Stimulated activated CD4-positive, alpha-beta T cell treated with anti-CD3 and anti-CD28 coated beads, Interleukin-15, amount 100 ng/mL, for 48 hours (primary cell): ENCODE measurements around the gene CELA3B.
A peak's percentile ranks its signal among the peaks of the same experiment; 100 is the strongest.
"Not testable (repeated sequence)": the region's sequence is repeated elsewhere in the genome, so short reads cannot be mapped to it uniquely, and the experiment has no call there.

ENCODE experiments used
- DNase-seq, 2 donors: peaks; one replicate each; pipeline ENCODE4 v3.0.0-alpha.2; 2020; ENCODE audit warnings: low read depth in 2 of 2

Gene CELA3B

DNA sequence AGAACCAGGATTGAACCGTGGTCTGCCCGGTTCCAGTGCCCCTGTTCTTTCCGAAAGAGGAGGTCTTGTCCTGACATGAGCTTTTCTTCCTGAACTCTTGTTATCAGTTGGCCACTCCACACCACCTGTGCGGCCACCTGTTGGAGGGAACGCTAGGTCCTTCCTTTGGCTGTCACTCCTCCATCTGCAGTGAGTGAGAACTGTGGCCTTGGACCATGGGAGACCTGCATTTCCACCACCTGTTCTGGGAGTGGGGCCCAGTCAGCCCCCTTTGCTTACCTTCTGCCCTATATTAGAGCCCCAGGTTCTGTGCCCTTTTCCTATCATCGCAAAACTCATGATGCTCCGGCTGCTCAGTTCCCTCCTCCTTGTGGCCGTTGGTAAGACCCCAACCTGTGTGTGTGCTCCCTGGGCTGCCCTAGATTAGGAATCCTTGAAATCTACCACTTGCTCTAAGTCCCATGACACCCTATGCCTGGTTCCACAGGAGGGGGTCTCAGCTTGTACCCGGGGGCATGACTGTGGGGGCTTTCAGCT, at the start of gene CELA3B:
TSS of gene CELA3B (plus strand) at position 320 of the 537 bp plus-strand sequence. CDS start at position 338, 18 bp downstream.
- not testable (repeated sequence) for DNase-seq

DNA sequence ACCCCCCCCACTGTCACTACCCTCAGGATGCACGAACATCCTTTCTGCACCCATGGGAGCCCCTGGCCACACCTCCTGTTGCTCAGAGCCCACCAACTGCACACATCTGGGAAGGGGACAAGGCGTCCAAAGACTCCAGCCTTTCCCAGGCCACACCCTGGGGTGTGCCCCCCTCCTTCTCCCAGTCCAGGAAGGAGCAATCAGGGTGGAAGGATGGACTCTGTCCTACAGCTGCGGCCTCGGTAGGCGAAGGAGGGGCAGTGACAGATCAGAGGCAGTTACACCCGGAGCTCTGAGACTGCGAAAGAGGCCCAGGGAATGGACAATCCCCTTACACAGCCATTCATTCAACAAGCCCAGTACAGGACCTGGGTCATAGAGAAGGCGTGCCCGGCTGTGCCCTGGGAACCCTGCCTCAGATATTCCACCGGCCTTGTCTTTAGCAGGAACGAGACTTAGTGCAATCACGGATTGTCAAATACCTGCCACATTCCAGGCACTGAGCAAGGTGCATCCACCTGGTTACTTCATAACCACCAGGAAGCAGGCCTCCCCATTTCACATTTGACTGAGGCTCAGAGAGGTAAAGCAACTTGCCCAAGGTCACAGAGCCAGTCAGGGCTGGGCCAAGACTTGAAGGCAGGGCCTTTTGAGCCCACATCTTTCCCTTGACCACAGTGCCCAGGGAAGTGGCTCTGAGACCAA, 49.1 kb upstream of the CELA3B start:
- no peak for DNase-seq

GRCh38 chr1:21930080-21930571, 46.7 kb upstream of the CELA3B start:
- DNase-seq: no peak

DNA sequence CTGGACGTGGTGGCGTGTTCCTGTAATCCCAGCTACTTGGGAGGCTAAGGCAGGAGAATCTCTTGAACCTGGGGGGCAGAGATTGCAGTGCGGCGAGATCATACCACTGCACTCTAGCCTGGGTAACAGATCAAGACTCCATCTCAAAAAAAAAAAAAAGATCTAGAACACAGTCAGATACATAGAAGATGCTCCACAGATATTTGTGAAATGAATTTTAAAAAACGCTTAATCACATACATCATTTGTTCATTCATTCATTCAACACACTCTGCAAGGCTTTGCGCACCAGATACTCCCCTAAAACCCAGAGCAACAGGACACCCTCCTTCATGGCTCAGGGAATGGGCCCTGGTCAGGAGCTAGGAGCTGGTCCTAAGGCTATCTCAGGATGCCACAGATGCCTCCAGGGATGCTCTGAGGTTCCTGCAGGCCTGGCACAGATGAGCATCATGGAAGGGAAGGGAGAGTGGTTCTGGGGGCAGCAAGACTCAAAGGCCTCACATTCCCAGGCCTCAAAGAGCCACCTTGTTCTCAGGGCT, 46.1 kb upstream of the CELA3B start:
- DNase-seq: no peak

GRCh38 chr1:21931171-21932093, 45.4 kb upstream of the CELA3B start:
- no peak for DNase-seq

GRCh38 chr1:21932127-21932526, 44.7 kb upstream of the CELA3B start:
- no peak for DNase-seq

DNA sequence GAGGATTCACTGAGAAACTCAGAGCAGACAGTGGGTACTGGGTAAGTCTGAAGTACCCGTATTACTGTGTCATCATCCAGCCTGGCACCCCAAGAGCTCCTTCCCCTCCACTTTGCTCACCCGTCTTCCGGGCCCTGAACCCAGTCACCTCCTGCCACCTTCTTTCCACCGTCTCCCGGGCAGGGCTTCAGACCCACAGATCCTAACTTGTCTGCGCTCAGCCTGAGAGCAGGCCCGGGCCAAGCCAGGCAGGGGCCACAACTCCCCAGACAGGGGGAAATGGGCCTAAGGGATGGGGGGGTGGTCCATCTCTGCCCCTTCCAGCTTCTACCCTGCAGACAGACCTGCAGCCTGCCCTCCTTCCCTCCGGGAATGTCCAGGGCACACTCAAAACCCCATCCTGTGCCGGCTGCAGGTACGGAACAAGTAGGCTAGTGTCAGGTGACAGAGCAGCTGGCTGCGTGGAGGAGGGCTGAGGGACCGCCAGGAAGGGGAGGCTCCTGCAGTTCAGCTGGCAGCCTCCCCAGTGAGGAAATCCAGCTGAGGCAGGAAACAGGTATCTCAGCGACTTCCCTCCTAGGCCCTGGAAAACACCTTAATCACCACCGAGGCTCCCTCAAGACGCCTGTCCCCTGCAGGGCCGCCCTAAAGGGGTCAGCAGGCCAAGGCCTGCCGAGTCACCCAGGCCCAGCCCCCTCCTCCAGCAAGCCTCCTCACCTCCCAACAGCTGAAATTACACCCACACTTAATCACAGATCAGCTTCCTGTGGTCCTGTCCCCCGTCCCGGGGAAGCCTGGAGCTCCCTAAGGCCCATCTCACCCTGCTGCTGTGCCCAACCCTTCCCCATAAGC, 43.2 kb upstream of the CELA3B start:
- DNase-seq: no peak

DNA sequence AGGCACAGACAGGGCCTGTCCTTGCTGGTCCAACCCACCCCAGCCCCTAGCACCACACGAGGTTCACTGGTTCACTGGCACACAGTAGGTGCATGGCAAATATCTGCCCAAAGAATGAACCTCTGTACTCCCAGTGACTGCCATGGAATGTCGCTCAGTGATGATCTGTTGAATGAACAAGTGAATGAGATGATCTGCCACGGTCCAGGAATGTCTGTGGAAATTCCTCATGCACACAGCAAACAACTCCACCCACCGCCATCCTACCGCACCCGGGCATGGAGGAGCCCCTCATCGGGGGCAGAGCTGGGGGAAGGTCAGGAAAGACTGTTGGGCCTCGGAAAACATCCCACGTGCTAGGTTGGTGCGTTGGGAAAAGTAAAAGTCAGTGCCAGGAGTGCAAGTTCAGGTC, 41.4 kb upstream of the CELA3B start:
- no peak for DNase-seq

- DNase-seq: no peak
Measured at GRCh38 chr1:21935891-21936365, 40.9 kb upstream of the CELA3B start.

DNA sequence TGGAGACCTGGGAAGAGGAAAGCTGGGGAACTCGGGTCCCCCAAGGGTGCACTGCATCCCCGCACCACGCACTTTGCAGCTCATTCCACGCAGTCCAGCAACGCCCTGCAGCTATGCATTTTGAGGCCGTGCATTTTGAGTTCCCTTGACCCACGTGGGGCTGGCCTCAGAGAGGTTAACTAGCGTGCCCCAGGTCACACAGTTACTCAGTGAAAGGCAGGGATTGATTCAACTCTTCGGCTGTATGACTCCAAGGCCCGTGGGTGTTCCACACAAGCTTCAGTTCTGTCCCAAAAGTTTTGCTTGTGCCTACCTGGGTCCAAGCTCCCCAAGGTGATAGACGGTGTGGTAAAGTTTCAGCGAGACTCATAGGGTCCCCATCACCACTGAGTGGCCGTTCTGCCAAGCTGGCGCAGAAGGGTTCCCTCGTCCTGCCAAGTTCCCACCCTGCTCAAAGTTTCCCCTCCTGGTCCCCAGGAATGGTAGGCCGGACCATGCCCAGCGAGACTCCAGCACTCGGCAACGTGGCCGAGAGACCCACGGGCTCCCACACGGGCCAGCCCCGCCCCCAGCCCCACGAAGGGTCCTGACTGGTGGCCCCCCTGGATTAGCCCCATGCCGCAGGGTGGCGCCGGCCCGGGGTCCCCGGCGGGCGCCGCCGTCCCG, 40.3 kb upstream of the CELA3B start:
- DNase-seq: no peak

DNA sequence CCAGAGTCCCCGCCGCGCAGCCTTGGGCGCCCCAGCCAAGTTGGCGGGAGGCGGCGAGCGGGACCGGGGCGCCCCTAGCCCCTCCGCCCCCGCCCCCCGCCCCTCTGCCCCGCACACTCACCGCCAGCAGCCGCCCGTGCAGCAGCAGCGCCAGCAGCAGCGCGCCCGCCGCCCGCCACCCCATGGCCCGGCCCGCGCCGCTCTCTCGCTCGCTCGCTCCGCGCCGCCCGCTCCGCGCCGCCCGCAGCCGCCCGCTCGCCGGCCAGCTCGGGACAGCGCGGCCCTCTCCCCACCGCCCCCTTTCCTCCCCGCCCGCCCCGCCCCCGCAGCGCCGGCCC, 39.8 kb upstream of the CELA3B start, which contains the start of gene HSPG2:
TSS of gene HSPG2 (minus strand) at position 277 of the 338 bp plus-strand sequence. CDS start at position 184, 93 bp downstream.
- DNase-seq: no peak

GRCh38 chr1:21937372-21938121, 39.3 kb upstream of the CELA3B start:
- DNase-seq: peak in 1 of 2 donors; percentile 56

DNA sequence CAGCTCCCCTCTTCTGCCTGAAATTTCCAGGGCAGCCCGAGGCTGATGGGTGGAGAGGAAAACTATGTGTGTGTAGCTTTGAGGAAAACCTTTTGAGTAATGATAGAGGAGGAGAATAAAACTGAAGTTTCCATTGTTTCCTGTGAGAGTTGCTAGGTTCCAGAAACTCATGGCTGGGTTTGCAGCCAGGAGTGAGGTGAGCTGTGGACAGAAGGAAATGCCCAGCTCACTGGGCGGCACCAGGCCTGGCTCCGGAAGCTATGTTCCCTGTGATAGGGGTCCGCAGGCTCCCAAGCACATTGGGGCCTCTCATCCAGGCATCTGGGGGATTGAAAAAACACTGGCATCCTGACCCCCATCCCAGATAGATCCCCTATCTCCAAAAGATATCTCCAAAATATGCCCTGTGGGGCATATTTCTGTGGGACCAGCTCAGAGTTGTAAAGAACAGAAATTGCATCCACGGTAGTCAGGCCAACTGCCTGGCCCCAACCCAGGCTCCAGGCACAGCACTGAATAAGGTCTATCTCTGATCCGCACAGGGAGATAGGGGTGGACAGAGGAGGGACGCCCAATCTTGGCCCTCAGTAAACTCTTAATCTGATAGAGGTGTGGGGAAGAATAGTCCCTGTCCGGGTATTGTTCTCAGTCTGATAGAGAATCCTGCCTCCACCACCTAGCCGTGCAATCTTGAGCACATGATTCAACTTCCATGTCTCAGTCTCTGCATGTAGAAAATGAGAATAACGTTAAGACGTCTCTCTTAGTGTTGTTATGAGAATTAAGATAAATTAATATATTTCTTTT, 37.9 kb upstream of the CELA3B start:
- DNase-seq: no peak

DNA sequence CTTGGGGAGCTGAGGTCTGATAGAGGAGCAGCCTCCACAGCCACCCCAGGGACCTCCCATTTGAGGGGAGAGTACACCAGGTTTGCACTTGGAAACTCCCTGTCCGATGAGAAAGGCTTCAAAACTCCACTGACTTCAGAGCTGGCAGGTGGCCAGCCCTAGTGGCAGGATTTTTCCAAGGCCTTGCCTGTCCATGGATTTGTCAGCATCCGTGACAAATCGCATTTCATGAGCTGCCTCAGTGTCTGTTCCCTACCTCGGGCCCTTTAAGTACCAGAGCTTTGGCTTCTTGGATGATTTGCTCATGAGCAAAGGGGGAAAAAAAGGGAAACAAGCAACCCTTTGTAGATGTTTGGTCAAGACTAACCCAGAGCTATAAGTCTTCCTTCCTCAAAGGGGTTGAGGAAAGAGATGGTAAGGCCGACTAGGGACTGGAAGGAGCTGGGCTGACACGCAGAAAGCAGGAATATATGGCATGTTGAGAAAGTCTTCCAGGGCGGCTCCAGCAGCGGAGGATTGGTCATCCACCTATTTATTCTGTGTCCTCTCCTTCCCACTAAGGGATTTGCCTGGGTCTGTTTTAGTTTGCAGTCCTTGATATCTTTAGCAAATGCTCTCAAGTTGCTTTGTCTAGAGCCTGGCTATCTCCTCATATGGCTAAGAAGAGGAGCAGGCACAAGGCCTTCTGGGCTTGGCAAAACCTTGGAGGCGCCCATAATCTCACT, 37.0 kb upstream of the CELA3B start:
- DNase-seq: no peak

DNA sequence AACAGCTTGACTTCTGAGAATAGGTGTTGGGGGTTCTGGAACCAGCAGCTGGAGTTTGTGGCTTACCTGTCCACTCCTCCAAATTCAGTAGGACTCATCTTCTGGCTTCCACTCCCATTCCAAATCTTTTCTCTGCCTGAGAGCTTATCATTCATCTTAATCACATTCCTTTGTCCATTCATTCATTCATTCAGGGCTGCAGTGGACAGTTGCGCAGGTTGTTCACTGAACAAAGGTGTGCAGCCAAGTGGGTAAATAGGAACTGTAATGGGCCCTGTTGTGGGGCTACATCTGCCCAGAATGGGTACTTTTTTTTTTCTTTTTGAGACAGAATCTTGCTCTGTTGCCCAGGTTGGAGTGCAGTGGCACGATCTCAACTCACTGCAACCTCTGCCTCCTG, 36.3 kb upstream of the CELA3B start:
- no peak for DNase-seq

GRCh38 chr1:21941370-21941769, 35.5 kb upstream of the CELA3B start:
- no peak for DNase-seq

- DNase-seq: no peak
Measured at GRCh38 chr1:21942464-21942863, 34.4 kb upstream of the CELA3B start.

DNA sequence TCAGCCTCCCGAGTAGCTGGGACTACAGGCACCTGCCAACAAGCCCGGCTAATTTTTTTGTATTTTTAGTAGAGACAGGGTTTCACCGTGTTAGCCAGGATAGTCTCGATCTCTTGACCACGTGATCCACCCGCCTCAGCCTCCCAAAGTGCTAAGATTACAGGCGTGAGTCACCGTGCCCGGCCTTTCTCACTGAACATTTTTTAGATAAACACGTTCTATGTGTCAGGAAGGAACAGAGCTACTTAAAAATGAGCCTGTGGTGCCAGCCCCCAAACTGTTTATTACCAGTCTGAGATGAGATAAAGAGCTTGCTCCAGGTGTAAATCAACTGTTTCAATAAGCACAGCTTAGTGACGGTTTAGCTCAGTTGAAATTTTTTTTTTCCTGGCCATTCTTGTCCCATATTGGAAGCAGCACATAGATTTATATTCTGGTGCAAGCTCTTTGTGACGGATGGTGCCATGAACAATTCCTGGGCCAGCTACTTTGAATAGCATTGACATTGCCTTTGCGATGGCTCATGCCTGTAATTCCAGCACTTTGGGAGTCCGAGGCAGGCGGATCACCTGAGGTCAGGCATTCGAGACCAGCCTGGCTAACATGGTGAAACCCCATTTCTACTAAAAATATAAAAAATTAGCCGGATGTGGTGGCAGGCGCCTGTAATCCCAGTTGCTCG, 33.7 kb upstream of the CELA3B start:
- DNase-seq: not testable (repeated sequence)
